HG02840 (cell line): ENCODE data around the gene KIF6.
"Not testable (repeated sequence)": the region's sequence is repeated elsewhere in the genome, so short reads cannot be mapped to it uniquely, and the experiment has no call there.

Source experiments
- ATAC-seq: cut with Tn5 transposase; IDR thresholded peaks from one replicate; pipeline ENCODE4 v1.9.1; 2021; ENCODE audit warnings: mild to moderate bottlenecking, moderate library complexity, moderate number of reproducible peaks; ENCODE audit not compliant: unreplicated experiment, low FRiP score

KIF6 gene

DNA sequence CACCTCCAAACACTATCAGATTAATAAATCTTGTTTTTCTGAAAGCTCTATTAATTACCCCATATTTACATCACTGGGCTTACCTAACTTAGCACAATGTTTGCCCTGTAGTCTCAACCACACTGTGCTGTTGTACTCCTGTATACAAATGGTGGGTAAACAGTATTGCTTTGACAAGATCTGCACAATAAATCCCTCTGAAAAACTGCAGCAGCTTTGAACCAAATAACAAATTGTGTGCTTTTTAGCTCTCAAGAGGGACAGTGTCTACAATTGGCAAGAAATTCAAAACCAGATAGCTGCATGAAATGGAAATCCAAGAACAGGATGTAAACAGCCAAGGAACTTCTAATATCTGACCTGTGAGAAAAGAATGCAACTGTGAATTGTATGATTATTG is 10.4 kb downstream of the KIF6 start:
- no peak for ATAC-seq

- ATAC-seq: no peak
Observed at GRCh38 chr6:39707962-39708683, 17.1 kb downstream of the KIF6 start.

DNA sequence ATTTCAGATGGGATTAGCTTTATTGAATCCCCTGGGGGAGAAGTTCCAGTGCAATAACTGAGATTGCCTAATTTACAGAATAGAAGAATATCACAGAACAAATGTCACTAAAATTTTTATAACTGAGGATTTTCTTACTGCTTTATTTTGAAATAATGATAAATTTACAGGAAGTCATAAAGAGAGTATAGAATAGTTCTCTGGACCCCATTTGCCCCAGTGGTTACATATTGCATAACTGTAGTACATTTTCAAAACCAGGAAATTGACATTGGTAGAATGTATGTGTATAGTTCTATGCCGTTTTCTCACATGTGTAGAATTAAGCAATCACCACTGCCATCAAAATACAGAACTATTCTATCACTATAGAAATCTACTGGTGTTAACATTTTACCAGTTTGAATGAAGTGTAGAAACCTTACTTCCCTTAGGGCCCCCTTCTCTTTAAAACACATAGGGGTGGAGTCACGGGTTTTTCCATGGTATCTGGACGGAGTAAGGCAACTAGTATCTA is 18.3 kb downstream of the KIF6 start:
- no peak for ATAC-seq

DNA sequence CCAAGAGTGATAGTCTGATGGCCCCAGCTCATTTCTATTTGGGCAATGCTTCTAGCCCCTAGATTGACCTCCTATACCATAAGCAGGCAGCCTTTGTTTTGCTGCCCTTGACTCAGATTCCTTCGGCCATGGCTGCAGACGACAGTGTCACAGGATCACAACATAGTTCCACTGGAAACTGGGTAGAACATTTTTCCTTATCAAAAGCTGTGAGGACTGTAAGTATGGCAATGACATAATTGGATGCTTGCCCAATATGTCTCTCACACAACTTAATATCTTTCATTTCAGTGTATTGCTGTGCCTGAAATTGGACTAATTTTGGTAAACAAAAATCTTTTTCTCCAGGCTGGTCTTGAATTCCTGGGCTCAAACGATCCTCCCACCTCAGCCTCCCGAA is 22.9 kb downstream of the KIF6 start:
- ATAC-seq: no peak

DNA sequence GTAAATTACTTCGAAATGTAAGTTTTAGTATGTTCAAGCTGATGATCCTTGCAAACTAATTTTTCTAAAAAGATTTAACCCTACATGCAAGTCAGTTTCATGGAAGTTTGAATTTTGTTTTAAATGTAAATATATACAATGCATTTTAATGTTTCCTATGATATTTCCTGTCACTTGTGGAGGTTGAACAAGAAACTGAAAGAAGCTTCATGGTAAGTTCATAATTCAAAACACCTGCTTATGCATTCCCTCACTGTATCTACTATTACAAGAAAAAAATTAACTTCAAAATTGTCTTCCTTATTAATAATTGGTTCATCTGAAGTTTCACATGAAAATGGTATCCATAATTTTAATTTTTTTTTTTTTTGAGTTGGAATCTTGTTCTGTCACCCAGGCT is 24.8 kb downstream of the KIF6 start:
- ATAC-seq: no peak

DNA sequence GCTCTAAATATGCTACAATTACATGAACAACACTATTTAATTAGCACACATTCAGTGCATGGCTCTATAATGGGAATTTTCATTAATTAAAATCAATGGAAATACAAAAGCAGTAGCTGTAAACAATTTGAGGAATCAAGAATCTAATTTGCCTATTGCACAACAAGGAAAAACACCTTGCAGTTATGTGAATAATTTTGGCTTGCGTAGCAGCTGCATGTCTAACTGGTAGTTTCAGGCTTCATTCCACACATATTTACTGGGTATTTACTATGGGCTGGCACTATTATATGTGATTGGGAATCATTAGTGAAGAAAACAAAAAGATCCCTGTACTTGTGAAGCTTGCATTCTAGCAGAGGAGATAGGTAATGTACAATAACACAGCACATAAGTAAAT is 26.4 kb downstream of the KIF6 start:
- ATAC-seq: no peak

DNA sequence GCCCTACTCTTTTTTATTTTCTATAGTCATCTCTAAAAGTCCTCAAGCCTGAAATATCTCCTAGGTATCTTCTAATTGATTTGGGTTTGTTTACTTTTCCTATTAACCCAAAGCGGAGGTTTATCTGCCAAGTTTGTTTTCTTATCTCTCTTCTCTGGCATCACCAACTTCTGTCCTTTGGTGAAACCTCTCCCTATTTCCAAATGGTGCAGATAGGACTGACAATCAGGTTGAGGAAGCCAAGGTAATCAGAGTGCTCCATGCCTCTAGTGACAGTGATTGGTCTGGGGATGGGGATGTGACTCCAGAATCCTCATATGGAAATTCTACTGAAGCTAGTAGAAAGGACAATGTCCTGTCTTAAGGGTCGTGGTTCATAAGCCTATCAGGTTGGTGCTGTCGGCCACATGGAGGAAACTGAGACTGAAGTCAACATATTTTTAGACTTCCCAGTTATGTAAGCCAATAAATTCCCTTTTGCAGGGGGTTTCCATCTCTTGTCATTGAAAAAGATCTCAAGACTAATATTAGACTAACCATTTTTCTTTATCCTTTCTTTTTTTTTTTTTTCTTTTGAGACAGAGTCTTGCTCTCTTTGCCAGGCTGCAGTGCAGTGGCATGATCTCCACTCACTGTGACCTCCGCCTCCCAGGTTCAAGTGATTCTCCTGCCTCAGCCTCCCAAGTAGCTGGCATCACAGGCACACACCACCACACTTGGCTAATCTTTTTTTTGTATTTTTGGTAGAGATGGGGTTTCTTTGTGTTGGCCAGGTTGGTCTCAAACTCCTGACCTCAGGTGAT is 28.0 kb downstream of the KIF6 start:
- no peak for ATAC-seq

- ATAC-seq: no peak
Observed at GRCh38 chr6:39695447-39695846, 29.8 kb downstream of the KIF6 start.

DNA sequence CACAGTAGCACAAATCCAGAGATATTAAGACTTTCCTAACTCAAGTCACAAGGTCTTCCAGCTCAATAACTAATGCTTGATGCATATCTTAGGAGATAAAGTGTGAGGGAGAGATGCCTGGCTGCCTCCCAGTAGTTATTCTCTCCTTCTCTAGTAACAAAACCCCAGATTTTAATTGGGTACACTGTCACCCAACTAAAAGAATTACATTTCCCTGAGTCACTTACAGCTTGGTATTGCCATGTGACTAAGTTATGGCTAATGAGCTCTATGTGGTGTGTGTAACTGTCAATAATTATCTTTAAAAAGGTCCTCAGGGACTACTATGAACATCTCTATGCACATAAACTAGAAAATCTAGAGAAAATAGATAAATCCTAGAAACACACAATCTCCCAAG is 32.0 kb downstream of the KIF6 start:
- no peak for ATAC-seq

DNA sequence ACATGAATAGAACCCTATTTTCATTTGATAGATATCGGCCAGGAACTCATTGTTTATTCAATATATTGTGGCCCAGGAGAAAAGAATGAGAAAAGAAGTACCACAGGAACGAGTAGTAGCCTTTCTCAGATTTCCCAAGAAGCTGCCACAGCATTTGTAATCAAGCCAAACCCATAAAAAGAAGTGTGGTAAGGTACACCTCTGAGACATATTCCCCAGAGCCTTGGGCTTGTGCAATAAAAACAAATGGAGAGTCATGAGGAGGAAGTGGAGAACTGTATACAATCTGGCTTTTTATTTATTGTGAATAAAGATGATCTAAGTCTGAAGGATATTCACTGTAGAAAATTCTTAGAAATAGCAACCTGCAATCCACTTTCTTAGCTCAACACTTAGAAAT is 36.7 kb downstream of the KIF6 start:
- no peak for ATAC-seq

- ATAC-seq: no peak
Observed at GRCh38 chr6:39686976-39687375, 38.2 kb downstream of the KIF6 start.

GRCh38 chr6:39685938-39686337 is 39.3 kb downstream of the KIF6 start:
- no peak for ATAC-seq

DNA sequence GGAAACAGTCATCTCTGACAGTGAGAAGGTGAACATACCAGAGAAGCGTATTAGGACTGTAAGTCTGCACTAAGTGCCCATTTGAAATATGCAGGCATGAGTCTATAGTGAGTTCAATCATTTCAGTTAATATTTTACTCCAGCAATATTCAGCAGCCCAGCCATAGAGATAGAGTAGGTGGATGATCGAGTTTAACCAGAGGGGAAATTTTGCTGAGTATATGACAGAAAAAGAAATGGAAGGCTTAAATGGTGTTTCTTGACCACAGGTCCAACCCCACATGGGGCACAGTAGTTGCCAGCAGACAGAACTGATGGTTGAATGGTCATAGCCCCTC is 39.8 kb downstream of the KIF6 start:
- ATAC-seq: no peak

- ATAC-seq: no peak
Observed at GRCh38 chr6:39684790-39685488, 40.3 kb downstream of the KIF6 start.

DNA sequence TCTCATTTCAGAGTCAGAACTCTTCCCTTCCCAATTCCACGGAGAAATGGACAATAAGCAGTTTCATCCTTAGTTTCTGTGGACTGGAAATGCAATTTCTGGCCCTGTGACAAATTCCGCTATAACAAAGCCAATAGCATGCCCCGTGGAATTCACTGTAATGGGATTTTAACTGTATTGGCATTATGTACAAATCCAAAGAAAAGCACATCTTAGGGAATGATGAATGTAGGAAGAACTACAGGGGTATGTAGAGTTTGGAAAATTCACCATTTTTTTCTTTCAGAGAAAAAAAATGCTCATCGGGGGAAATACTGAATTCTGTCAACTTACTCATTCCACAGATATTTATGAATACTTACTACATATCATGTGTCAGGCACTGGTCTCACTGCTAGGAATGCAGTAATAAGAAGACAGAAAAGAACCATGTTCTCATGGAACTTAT is 43.5 kb downstream of the KIF6 start:
- ATAC-seq: no peak

DNA sequence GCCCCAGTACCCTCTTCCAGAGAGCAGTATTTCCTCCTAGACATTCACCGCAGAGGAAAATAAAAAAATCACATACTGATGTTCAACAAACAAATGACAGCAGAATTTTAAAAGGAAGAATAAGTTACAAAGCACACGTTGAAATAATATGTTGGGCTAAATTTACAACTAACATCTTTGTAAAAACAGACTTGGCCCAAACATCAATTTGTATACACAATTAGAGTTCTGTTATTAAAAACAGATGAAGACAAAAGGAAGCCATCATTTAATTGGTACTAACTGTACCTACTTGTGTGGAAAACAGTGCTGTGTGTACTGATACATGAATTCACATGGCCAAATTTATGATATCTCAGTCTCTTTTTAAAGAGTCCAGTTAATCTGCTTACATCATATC is 46.3 kb downstream of the KIF6 start:
- no peak for ATAC-seq

DNA sequence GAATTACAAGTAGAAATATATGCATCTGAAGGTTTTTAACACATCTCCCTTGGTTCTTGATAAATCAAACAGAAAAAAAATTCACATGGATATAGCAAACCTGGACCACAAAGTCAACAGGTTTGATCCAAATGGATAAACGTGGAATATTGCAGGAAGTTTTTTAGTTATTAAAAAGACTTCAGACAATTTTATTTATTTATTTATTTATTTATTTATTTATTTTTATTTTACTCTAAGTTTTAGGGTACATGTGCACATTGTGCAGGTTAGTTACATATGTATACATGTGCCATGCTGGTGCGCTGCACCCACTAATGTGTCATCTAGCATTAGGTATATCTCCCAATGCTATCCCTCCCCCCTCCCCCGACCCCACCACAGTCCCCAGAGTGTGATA is 47.9 kb downstream of the KIF6 start:
- ATAC-seq: not testable (repeated sequence)

- no peak for ATAC-seq
Observed at GRCh38 chr6:39670519-39670918, 54.7 kb downstream of the KIF6 start.

DNA sequence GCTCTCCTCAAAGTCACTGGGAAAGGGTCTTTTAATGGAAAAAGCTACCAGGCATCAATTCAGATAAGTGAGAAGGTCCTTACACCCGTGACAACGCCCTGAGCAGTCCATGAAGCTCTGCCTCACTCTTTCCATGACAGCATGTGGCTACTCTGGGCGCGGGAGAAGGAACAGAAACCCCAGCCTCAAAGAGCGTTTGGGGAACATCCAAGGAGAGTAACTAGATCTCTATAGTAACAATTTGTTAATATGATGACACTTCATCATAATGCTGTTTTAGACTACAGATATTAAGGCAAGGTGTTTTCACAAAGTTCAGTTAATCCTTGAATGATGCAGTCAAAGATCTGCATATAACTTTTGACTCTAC is 55.2 kb downstream of the KIF6 start:
- no peak for ATAC-seq

DNA sequence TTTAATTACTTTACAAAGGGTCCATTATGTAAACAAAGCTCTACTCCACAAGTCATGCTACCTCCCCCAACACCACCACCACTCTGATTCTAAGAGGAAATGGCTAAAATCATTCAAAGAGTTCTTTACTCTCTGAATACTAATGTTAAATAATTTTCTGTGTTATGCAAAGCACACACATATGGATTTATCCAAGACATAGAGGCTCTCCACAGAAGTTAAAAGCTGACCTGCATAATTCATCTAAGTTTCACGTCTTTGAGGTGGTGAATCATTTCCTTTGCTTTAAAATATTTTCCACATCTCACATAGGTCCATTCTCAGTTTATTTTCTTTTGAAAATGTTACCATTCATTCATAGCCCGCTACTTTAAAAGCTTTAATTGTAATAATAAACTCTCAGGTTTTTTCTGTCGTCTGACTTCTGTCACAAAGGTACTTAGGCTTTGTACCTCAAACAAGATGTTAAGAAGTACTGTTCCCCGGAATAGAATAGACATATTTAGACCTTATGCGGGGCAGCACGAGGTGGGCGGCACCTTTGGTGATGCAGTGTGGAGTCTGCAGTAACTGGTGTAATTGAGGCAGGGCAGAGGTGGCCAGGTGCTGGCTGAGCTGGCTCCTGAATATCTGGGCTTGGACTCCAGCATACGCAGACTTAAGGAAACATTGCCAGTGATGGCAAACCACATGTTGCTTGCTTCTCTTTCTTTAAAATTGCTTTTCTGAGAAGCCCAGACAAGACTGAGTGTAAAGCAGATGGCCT is 55.8 kb downstream of the KIF6 start:
- ATAC-seq: no peak
